ENCODE measurements around the gene PUS3.

PUS3 gene

DNA sequence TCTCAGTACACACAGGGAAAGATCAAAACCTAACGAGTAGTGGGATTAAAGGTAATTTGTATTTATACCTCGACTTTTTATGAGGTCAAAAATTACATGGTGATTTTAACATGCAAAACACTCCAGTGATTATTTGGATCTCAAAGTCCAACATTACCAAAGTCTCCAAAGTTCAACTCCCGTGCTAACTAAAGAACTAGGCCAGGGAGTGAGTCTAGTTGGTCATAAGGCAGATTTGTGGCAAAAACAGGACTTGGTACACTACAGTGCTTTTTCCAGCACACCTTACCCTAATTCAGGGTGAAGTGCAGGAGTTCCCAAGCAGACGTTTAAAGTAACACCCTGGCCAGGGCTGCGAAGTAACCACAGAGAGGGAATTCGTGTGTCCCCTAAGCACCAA lies 1.1 kb downstream of the PUS3 start:
- no peaks in the 10 kb centered on the region for H3F3A ChIP-seq (ENCODE audit: control insufficient read depth, insufficient read depth)
- H4K20me1 ChIP-seq (ENCODE audit: control insufficient read depth, insufficient read depth, low read depth, low read length), result no peaks in the 10 kb centered on the region; the same call in 1 of the 2 replicates
- peaks cover 13% of the 10 kb centered on the region for H3K4me1 ChIP-seq (ENCODE audit: control insufficient read depth, low read length)
- no peaks in the 10 kb centered on the region for H3K27me3 ChIP-seq (ENCODE audit: control insufficient read depth, low read length)
- no peaks in the 10 kb centered on the region for H3K9me3 ChIP-seq (ENCODE audit: control insufficient read depth, insufficient read depth, low read length)
- no peak overlapping the region for H3K27ac ChIP-seq (ENCODE audit: low read depth, low read length)
- TF ChIP-seq, protein P1, sequence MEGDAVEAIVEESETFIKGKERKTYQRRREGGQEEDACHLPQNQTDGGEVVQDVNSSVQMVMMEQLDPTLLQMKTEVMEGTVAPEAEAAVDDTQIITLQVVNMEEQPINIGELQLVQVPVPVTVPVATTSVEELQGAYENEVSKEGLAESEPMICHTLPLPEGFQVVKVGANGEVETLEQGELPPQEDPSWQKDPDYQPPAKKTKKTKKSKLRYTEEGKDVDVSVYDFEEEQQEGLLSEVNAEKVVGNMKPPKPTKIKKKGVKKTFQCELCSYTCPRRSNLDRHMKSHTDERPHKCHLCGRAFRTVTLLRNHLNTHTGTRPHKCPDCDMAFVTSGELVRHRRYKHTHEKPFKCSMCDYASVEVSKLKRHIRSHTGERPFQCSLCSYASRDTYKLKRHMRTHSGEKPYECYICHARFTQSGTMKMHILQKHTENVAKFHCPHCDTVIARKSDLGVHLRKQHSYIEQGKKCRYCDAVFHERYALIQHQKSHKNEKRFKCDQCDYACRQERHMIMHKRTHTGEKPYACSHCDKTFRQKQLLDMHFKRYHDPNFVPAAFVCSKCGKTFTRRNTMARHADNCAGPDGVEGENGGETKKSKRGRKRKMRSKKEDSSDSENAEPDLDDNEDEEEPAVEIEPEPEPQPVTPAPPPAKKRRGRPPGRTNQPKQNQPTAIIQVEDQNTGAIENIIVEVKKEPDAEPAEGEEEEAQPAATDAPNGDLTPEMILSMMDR (IDR thresholded peaks at IDR 0.05; ENCODE audit: low read depth, low read length, poor library complexity, severe bottlenecking), result no peak
- no peak for TF ChIP-seq EZH2phosphoT487 (IDR thresholded peaks at IDR 0.05; ENCODE audit: borderline replicate concordance, low read length)
- peaks cover 31% of the 10 kb centered on the region for H3K36me3 ChIP-seq (ENCODE audit: control insufficient read depth, low read length)
- peak overlapping the region; percentile 94 for H3K4me3 ChIP-seq (ENCODE audit: low read length)
- H3K79me2 ChIP-seq (ENCODE audit: control insufficient read depth, low read length), result peaks cover 46% of the 10 kb centered on the region
- H3K9me2 ChIP-seq (replicated peaks; ENCODE audit: control insufficient read depth, low read length), result no peaks in the 10 kb centered on the region
- peak overlapping the region; percentile 73 for H3K4me2 ChIP-seq (ENCODE audit: low read length)

DNA sequence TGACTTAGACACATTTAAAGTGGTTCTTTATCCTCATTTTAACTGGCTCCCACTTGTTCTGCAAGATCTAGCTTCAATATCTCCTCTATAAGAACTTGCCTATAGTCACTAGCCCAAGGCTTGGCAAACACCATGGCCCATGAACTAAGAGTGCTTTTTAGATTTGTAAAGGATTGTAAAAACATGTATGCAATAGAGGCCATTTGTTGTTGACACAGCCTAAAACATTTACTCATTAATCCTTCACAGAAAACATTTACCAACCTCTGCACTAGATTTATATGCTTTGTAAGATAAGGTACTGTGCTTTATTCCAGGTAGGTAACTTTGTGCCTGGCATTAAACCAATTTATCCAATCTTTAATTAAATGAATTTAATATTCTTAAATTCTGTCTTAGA lies 10.0 kb downstream of the PUS3 start:
- H3K4me2 ChIP-seq (ENCODE audit: low read length), result no peak overlapping the region
- peaks cover 37% of the 10 kb centered on the region for H3K79me2 ChIP-seq (ENCODE audit: control insufficient read depth, low read length)
- no peak overlapping the region for H3K4me3 ChIP-seq (ENCODE audit: low read length)
- TF ChIP-seq EZH2phosphoT487 (IDR thresholded peaks at IDR 0.05; ENCODE audit: borderline replicate concordance, low read length), result no peak
- TF ChIP-seq, protein P1 (IDR thresholded peaks at IDR 0.05; ENCODE audit: low read depth, low read length, poor library complexity, severe bottlenecking), result no peak
- H3K36me3 ChIP-seq (ENCODE audit: control insufficient read depth, low read length), result peaks cover 53% of the 10 kb centered on the region
- peaks cover 9% of the 10 kb centered on the region for H3K4me1 ChIP-seq (ENCODE audit: control insufficient read depth, low read length)
- peaks cover 8% of the 10 kb centered on the region; the same call in 1 of the 2 replicates for H3F3A ChIP-seq (ENCODE audit: control insufficient read depth, insufficient read depth)
- no peak overlapping the region for H3K27ac ChIP-seq (ENCODE audit: low read depth, low read length)
- H4K20me1 ChIP-seq (ENCODE audit: control insufficient read depth, insufficient read depth, low read depth, low read length), result no peaks in the 10 kb centered on the region
- no peaks in the 10 kb centered on the region for H3K27me3 ChIP-seq (ENCODE audit: control insufficient read depth, low read length)
- H3K9me2 ChIP-seq (replicated peaks; ENCODE audit: control insufficient read depth, low read length), result no peaks in the 10 kb centered on the region
- no peaks in the 10 kb centered on the region for H3K9me3 ChIP-seq (ENCODE audit: control insufficient read depth, insufficient read depth, low read length)

DNA sequence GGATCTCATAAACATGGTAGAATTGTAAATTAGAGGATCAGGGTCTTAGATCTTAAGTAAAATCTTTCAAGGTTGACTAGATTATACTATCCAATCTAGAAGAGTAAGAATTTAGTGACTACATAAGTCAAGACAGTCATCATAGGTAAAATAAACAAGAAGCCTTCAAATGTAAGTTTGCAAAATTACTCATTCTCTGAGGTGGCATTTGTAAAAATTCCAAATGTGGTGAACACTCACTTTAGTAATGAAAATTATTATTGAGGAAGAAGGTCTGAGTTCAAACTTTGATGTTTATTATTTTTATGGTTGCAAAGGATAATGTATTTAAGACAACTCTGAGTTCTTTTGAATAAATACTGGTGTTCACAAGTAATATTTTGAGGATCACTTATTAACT lies 10.9 kb downstream of the PUS3 start:
- Histone ChIP-seq H3K4me3 (ENCODE audit: low read length) (no peak overlapping the region), H3K9me3 (ENCODE audit: control insufficient read depth, insufficient read depth, low read length) (peaks cover under 1% of the 10 kb centered on the region; the same call in 1 of the 2 replicates), H3K79me2 (ENCODE audit: control insufficient read depth, low read length) (peaks cover 32% of the 10 kb centered on the region), H3K36me3 (ENCODE audit: control insufficient read depth, low read length) (peaks cover 48% of the 10 kb centered on the region), H3K27ac (ENCODE audit: low read depth, low read length) (no peak overlapping the region), H3K9me2 (replicated peaks; ENCODE audit: control insufficient read depth, low read length) (no peaks in the 10 kb centered on the region), H4K20me1 (ENCODE audit: control insufficient read depth, insufficient read depth, low read depth, low read length) (no peaks in the 10 kb centered on the region), H3F3A (ENCODE audit: control insufficient read depth, insufficient read depth) (peaks cover 8% of the 10 kb centered on the region; the same call in 1 of the 2 replicates), H3K4me2 (ENCODE audit: low read length) (no peak overlapping the region), H3K27me3 (ENCODE audit: control insufficient read depth, low read length) (no peaks in the 10 kb centered on the region), H3K4me1 (ENCODE audit: control insufficient read depth, low read length) (peaks cover 13% of the 10 kb centered on the region)
- TF ChIP-seq, protein P1 (IDR thresholded peaks at IDR 0.05; ENCODE audit: low read depth, low read length, poor library complexity, severe bottlenecking), result no peak
- no peak for TF ChIP-seq EZH2phosphoT487 (IDR thresholded peaks at IDR 0.05; ENCODE audit: borderline replicate concordance, low read length)
